ENCODE measurements around the gene ITGA6.
A peak's percentile ranks its signal among the peaks of the same experiment; 100 is the strongest.

ITGA6 gene

DNA sequence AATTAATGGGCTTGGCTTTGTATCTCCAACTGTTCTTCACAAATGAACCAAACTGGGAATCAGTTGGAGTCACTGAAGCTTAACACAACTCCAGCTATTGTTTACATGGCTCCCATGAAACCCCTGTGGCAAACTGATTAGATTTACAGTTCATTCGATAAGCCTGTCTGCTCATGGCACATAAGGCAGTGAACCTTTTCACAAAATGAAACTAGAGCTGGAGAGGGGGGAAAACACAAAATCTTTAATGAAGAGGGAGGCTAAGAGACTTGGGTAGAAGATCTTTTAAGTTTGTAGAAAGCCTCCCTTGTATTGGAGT, 11.6 kb upstream of the ITGA6 start:
- no peak for DNase-seq (ENCODE audit: low read depth in 2 of 3, low spot score in 2 of 3)

DNA sequence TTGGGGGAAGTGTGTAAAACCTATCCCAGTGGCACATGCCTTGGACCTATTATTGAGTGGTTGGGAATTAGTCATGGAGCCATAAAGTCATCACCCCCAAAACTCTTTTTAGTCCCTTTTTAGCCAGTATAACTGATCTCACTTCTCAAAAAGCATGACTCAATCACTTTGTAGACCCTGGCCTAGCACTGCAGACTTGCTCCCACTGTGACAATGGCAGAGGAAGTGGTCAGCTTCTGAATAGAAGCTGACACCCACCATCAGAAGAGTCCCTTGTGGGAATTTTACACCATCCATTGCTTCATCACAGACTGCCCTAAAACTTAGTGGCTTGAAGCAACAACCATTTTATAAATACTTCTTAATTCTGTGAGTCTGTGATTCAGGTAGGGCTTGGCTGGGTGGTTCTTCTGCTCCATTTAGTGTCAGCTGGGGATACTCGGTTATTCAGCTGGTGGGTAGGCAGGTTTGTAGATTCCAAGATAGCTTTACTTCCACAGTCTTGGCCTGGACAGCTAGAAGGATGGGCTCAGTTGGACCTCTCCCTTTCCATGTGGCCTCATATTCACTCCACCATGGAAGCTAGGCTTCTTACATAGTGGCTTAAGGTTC, 10.8 kb upstream of the ITGA6 start:
- DNase-seq (ENCODE audit: low read depth in 2 of 3, low spot score in 2 of 3): no peak

DNA sequence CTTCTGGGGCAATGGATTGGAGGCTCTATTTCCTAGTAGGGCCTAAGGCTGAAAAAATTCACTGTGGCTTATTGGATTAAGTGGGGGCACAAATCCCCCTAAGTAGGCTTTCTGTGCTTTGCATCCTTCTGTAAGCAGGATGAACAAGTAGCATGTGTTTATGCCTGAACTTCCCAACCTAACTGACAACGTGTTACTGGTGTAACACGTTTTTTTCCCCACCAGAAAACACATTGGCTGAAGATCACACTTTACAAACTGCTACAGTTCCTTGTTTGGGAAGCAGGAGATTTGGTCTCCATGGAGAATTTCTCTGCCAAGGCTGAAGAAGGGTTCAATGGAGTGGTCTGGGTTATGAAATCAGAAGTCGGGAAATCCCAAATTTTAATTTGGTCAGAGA, 7.2 kb upstream of the ITGA6 start:
- DNase-seq (ENCODE audit: low read depth in 2 of 3, low spot score in 2 of 3): no peak

DNA sequence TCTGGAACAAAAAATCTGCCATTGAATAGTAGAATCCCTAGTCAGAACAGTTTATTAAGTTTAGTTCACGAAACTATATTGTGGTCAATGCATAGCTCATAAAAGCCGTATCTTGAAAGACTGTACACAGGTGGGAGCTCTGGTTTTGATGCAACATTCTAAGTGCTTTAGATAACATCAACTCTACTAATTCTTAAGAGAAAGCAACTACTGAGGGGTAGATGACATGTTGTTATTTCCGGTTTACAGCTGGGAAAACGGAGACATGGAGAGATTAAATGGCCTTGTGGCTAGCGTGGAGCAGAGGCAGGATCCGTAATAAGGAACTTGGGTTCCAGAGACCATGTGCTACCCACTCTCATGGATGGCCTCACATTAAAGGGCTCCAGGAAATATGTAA, 4.2 kb upstream of the ITGA6 start:
- no peak for DNase-seq (ENCODE audit: low read depth in 2 of 3, low spot score in 2 of 3)

DNA sequence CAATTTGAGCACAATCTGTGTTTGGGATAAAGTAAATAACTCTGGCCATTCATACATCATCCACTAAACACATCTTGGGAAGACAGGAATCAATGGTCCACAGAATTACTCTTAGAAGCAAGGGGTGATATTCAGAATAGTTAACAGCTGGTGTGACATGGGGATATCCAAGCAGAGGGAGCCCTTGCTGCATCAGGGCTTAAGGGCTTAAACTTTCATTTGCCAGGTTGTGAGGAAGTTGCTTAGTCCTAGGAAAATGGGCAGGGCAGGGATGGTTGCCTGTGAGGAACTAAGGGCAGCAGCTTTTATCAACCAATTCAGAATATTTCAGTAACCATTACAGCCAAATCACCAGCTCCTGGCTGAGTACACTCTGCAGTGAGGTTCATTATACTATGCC, 2.0 kb upstream of the ITGA6 start:
- no peak for DNase-seq (ENCODE audit: low read depth in 2 of 3, low spot score in 2 of 3)

DNA sequence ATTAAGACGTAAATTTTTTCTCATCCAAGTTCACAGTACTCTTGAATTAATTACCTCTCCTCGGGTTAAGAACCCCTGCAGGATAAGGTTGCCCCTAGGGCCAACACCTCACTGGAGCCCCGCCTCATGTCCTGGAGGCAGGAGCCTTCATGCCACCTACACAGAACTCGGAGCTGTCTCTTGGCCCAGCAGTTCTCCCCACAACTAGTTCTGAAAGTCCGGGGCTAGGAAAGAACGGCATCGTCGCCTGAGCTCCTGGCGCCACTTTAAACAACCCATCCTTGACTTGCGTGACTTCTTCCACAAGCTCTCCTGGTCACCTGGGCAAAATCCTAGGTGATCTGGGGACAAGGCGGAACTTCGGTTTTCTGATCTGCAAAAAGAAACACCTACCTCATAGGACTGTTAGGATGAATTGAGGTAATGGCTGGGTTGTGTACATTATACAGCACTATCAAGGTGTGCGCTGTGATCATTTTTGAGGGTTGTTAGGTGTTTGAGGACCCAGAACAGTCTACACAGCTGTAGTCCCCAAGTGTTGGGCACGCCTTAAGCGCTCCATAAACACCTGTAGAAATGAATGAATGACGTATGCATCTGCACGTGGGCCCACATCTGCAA, 641 bp upstream of the ITGA6 start:
- DNase-seq (ENCODE audit: low read depth in 2 of 3, low spot score in 2 of 3): no peak

DNA sequence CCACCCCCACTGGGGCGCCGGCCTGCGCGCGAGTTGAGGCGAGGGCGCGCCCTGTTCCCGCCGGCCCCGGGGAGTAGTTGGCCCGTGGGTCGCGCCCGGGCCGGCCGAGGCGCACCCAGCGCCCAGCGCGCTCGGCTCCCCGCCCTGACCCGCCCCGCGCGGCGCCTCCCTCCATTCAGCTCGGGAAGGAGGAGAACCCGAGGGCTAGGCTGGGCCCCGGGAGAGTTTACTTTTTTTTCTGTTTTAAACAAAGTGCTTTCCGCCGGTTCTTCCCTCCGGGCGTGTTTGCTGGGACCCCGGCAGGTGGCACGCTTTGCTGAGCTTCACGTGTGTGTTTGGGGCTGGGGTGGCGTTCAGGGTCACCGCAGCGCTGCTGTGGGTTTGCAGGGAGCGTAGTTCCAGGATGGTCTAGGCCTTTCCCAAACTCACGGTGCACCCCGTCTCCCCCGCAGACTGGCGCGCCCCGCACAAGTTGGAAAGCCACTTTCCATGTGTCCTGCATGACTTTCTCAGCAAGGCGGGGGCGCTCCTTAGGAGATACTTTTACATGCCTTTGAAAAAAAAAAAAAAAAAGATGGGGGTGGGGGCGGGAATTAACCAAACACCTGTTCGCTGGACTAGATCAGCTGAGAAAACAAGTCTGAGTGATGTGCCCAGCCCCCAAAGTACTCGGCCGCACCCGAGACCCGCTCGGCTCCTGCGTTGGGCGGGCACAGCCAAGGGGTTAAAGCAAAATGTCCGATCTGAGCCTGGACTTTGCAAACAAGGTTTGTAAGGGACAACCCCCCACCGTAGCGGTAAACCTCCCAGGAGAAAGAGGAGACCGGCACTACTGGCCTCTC, 825 bp downstream of the ITGA6 start:
- DNase-seq (ENCODE audit: low read depth in 2 of 3, low spot score in 2 of 3): peak in 2 of 3 experiments; percentile 17 to 23

DNA sequence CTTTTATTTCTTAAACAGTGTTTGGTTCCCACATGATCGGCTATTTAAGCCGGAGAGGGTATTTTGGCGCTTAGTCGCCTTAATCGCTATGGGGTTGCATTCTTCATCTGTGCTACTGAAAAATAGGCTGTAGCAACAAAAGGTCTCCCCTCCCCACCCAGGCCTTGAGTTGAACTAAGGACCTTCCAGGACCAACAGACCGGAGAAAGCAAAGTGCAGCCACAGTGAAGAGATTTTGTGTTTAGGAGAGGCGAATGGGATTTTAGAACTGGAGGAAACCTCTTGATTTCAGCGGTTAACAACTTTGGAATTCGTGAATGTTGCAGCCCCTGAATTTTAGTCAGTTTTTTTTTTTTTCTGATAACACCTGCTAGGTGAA, 1.4 kb downstream of the ITGA6 start:
- DNase-seq (ENCODE audit: low read depth in 2 of 3, low spot score in 2 of 3): no peak

DNA sequence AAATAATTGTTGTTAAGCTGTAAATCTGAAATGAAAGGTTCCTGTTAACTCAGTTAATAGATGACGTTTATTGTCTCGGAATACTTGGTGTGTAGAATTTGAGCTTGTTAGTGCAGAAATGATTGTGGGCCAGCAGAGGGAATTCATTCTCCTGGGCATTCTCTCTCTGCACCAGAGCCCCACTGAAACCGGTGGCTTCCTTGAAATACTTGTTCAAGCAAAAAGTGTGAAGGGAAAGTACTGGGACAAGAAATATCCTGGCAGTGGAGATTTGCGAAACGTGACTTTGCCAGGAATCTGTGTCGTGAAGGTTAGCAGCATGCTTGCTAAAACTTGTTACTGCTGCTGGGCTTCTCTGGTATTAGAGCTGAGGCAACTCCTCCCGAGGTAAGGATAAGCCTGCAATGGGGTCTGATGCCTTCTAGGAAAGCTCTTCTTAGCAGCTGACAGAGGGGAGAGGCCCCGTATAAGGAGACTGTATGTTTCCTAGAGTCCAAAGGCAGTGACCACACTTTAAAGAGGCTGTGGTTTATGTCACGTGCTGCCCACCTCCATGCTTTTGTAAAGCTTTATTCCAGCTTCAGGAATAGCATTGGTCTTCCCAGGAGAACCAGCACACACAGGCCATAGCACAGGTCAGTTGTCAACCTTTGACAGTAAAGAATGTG, 2.0 kb downstream of the ITGA6 start:
- no peak for DNase-seq (ENCODE audit: low read depth in 2 of 3, low spot score in 2 of 3)

DNA sequence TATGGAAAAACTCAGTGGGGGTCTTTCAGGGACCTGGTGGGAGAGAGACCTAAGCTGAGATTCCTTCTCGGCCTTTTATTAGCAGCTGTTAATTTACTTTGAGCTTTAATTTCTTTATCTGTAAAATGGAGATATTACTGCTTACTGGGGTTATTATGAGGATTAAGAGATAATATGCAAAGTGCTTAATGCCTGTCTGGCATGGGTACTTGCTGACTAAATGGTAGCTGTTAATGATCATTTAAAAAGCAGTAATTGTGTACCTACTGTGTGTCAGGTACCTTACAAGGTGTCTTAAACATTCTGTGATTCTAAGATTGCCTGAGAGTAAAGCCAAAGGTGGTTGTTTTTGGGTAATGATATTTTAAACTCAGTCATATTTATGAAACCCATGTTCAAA, 2.6 kb downstream of the ITGA6 start:
- DNase-seq (ENCODE audit: low read depth in 2 of 3, low spot score in 2 of 3): no peak

DNA sequence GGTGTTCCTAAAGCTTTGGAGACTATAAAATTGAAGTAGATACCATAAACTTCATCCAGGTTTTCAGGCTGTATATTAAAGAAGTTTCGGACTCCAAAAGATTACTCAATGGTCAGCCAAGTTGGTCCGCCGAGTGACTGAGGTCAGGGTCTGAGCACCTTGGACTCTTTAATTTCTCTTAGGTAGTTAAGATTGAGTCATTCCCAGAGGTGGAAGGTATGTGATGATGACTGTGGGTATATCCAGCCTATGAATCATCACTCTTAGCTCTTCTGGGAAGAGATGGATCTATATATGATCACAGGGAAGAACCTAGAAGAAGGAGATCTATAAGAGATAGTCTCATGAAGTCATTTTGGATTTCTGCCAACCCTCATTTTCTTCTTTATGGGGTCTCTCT, 3.3 kb downstream of the ITGA6 start:
- DNase-seq (ENCODE audit: low read depth in 2 of 3, low spot score in 2 of 3): no peak

DNA sequence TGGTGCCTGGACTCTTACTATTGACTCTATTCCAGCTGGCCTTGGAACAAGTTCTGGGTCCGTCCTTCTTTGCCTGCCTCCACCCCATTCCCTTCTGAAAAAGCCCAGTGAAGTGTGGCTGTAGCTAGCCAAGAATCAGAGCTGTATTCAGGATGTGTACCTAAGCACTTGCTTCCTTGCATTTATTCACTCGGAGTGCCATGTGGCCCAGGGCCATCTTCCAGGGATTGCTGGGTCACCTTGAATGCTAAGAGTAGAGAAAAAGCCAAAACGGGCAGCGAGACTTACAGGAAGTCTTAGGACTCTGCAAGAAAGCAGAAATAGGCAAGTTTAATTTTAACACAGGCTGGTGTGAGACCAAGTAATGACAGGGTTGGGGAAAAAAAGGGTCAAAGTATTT, 4.1 kb downstream of the ITGA6 start:
- no peak for DNase-seq (ENCODE audit: low read depth in 2 of 3, low spot score in 2 of 3)

DNA sequence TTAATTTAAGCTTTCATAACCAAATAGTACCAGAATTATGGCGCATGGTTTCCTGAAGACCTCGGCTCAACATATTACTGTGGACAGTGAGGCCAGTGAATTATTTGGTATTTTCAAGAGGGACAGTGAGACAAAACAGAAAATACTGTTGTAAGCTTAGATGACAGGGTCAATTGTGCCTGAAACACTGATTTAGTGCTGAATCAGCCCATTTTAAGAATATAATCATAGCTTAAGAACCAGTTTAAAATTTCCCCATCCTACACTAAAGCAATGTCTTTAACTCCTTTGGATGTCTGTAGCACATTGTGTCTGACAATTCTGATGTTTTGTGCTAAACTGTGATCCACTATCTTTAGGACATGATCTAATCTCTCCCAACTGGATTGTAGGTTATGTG, 4.6 kb downstream of the ITGA6 start:
- DNase-seq (ENCODE audit: low read depth in 2 of 3, low spot score in 2 of 3): no peak

DNA sequence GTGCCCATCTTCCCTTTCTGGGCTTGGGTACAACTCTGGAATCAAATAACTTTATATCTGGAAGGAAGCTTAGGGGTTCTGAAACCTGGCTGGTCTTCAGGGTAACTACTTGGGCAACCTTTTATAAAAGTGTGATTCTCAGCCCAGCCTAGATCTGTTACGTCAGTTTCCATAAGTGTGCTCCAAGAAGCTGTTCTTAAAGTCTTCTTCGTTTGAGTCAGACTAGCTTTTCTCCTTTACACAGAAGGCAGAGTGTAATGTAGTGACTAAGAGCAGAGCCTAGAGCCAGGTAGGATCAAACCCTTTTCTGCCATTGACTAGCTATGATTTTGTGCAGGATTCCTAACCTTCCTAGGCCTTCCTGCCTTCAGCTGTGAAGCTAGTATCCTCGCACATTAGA, 5.8 kb downstream of the ITGA6 start:
- no peak for DNase-seq (ENCODE audit: low read depth in 2 of 3, low spot score in 2 of 3)

DNA sequence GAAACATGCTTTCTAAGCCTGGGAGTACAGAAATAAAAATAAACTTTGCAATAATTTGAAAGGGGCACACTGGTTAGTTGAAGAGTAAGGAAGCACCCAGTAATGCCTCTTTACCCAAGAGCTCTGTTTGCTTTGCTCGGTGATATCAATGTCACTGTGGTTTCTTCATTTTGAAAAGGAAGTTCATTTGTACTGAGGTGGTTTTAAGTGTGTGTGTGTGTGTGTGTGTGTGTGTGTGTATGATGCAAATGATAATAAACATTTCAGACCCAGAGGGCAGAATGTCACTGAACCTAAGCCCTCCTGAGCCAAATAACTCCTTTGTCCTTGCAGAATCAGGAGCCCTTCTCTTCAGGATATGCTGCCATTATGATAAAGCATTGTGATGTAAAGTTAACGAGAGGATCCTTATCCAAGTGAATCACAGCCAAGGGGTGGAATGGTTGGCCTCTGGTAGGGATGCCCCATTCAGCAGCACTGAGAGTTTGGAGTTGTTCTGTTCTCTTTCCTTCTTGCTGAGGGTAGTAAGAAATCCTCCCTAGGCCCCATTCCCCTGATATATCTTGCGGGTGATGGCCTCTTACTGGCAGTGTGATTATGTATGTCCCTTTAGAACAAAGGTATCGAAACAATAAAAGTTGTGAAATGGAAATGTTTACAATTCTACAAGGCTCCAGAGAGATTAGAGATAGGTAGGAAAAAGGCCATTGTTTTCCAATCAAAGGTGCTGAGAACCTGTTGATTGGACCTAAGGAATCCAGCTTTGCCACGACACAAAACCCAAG, 7.6 kb downstream of the ITGA6 start:
- DNase-seq (ENCODE audit: low read depth in 2 of 3, low spot score in 2 of 3): no peak

DNA sequence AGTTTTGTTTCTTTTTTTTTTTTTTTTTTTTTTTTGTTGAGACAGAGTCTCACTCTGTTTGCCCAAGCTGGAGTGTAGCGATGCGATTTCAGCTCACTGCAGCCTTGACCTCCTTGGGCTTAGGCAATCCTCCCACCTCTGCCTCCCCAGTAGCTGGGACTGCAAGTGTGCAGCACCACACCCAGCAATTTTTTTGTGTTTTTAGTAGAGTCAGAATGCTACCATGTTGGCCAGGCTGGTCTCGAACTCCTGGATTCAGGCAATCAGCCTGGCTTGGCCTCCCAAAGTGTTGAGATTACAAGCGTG, 8.2 kb downstream of the ITGA6 start:
- DNase-seq (ENCODE audit: low read depth in 2 of 3, low spot score in 2 of 3): no peak

DNA sequence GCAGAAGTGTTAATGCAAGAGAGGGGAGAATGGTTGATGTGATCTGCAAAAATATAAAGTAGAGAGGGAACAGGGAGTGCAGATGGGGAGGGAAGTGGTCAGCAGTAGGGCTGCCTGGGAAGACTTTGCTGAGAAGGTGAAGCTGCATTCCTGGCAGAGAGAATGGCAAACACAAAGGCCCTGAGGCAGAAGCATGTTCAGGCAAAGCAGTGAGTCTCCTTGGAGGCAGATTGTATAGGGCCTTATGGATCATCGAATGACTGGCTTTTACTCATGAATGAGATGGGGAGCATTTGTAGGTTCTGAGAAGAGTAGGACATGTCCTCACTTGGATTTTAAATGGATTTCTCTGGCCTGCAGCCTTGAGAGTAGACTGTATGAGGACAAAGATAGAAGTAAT, 9.5 kb downstream of the ITGA6 start:
- no peak for DNase-seq (ENCODE audit: low read depth in 2 of 3, low spot score in 2 of 3)

DNA sequence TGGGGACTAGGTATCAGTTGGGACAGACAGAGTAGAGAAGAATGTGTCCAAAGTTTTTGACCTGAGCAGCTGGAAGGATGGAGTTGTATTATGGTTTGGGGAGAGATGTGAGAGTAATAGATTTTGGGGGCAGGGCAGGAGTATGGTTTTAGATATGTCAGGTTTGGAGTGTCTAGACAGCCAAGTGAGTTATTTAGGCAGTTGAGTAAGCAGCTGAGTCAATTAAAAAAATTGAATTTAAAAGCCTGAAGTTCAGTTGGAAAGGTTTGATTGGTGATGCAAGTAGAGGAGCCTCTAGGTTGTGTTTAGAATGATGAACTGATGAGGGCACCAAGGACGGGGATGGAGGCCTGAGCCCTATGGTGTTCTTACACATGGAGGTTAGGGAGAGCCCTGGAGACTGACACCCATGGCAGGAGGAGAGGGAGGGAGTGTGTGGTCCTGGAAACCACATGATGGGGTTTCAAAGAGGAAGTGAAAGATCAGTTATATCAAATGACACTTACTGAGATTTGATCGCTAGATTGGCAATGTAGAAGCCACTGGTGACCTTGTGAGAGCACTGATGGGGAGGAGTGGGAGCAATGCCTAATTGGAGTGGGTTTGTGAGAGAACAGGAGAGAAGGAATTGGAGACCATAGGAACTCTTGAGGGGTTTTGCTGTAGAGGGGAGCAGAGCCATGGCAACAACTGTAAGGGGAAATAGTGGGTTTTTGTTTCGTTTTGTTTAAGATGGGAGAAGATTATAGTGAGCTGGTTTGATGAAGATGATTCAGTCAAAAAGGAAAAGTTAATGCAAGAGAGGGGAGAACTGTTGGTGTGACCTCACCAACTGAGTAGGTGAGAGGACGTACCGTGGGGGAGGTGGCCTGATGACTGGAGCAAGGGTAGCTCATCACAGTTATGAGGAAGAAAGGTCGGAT, 10.3 kb downstream of the ITGA6 start:
- DNase-seq (ENCODE audit: low read depth in 2 of 3, low spot score in 2 of 3): peak in 2 of 3 experiments; percentile 11 to 21

DNA sequence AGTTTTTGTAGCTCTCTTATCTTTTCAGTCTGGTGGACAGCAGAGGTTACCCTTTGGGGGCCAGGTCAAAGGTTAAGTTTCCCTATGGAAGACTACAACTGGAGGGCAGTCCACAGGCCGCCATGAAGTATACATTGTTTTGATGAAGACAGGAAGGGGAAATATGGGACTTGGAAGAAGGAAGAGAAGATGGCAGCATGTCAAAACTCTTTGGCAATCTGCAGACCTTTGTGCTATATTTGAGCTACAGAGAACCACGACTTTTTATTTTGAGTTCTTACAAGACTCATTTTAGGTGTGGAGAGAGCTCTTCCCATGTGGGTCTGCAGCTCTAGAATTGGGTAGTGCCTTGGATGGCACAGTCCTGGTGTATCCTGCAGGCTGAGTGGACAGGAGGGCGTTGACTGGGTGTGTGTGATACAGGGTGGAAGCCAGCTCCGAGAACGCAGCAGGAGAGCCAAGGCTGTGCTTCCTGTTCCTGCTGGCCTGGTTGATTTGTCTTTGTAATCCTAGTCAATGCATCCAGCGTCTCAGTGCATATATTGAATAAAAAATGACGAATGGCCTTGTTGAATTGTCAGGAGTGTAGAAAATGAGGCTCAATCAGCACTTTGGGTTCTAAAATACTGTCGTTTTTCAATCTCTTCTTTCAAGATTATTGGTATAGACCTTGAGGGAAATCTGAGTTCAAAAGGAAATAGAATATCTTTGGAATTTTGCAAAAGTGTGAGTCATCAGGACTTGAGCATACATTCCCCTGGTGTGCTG, 11.5 kb downstream of the ITGA6 start:
- DNase-seq (ENCODE audit: low read depth in 2 of 3, low spot score in 2 of 3): no peak

DNA sequence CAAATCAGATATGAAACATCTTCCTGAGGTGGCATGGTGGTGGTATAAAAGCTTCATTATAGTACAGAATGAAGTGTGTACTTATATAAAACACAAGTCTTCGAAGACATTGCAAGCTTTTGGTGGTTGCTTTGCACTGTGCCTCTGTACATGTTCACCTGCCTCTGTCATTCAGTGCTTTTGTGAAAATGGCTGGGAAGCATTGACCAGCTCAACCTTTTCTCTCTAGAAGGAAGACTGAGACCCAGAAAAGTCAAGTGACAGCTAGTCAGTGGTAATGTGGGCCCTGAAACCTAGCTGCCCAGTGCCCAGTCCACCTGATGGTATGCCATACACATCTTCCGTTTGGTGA, 12.1 kb downstream of the ITGA6 start:
- no peak for DNase-seq (ENCODE audit: low read depth in 2 of 3, low spot score in 2 of 3)
